ENCODE results near the gene HIPK4.
"Not testable (repeated sequence)": the region's sequence is repeated elsewhere in the genome, so short reads cannot be mapped to it uniquely, and the experiment has no call there.

Gene HIPK4

DNA sequence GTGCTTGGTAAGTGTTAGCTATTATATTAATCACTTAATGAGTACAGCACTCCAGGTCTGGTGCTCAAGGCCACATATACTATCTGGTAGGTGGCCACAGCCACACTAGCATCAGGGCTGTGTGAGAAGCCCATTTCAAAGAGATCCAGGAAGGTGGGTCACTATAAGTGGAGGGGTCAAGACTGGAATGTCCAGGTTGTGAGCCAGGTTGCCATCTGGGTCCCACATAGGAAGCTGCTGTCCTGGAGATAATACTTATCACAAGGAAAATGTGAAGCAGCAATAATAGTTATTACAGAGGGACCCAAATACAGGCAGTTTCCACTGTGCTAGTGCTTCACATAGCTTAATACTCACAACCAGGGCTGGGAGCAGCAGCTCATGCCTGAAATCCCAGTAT lies 54.9 kb downstream of the HIPK4 start:
- Histone ChIP-seq H3K27ac (ENCODE audit: low read length, poor library complexity, severe bottlenecking) (no peak overlapping the region), H3K4me3 (ENCODE audit: insufficient read depth in 1 of 2, low read depth in 1 of 2, low read length in 2 of 2) (no peak overlapping the region)

DNA sequence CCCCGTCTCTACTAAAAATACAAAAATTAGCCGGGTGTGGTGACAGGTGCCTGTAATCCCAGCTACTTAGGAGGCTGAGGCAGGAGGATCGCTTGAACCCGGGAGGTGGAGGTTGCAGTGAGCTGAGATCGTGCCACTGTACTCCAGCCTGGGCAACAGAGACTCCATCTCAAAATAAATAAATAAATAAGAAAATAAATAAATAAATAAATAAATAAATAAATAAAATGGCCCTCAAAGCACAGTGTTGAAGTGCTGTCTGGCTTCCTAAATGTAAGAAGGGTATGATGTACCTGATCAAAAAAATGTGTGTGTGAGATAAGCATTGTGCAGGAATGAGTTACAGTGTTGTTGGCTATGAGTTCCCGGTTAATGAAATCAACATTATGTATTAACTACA lies 56.9 kb downstream of the HIPK4 start:
- not testable (repeated sequence) for H3K4me2 ChIP-seq (ENCODE audit: low read length, poor library complexity, severe bottlenecking); H3K4ac ChIP-seq (ENCODE audit: low read depth in 1 of 2, low read length in 2 of 2); H2BK5ac ChIP-seq (ENCODE audit: low read depth, low read length, poor library complexity, severe bottlenecking); H4K91ac ChIP-seq (ENCODE audit: low read length); H3K4me1 ChIP-seq (ENCODE audit: control insufficient read depth, insufficient read depth, low read depth, low read length); H3K27me3 ChIP-seq (ENCODE audit: control insufficient read depth in 1 of 2, insufficient read depth in 1 of 2, low read length in 2 of 2); H2AK5ac ChIP-seq (ENCODE audit: low read length, severe bottlenecking); H3K23ac ChIP-seq (ENCODE audit: low read length in 2 of 2); H3K9ac ChIP-seq (ENCODE audit: low read length); H4K8ac ChIP-seq (ENCODE audit: low read length); H2BK15ac ChIP-seq (ENCODE audit: low read depth, poor library complexity, severe bottlenecking); DNase-seq; H3K18ac ChIP-seq (ENCODE audit: low read depth in 1 of 2, low read length in 2 of 2); H2BK120ac ChIP-seq (ENCODE audit: low read depth, low read length); H3K14ac ChIP-seq (ENCODE audit: low read length in 2 of 2); H2BK12ac ChIP-seq (ENCODE audit: low read length in 2 of 2); H2AFZ ChIP-seq (ENCODE audit: low read depth, low read length); H3K9me3 ChIP-seq (ENCODE audit: control insufficient read depth, low read length); H3K4me3 ChIP-seq (ENCODE audit: insufficient read depth in 1 of 2, low read depth in 1 of 2, low read length in 2 of 2); H3K27ac ChIP-seq (ENCODE audit: low read length, poor library complexity, severe bottlenecking)
- peaks cover 56 to 65% of the 10 kb centered on the region in 2 experiments for H3K36me3 ChIP-seq (ENCODE audit: control insufficient read depth in 1 of 2, insufficient read depth in 2 of 2, low read depth in 1 of 2, low read length in 2 of 2)
- 100% methylated on average over 2 of the region's 6 CpGs for WGBS
- H3K79me1 ChIP-seq (replicated peaks; ENCODE audit: low read length, poor library complexity, severe bottlenecking) = peaks cover 21% of the 10 kb centered on the region

More for the DNA sequence above, 54.9 kb downstream of the HIPK4 start:
- Histone ChIP-seq H4K91ac (ENCODE audit: low read length) (no peak overlapping the region), H3K36me3 (ENCODE audit: control insufficient read depth in 1 of 2, insufficient read depth in 2 of 2, low read depth in 1 of 2, low read length in 2 of 2) (peaks cover 50 to 60% of the 10 kb centered on the region in 2 experiments), H2AK5ac (ENCODE audit: low read length, severe bottlenecking) (no peak overlapping the region), H2BK120ac (ENCODE audit: low read depth, low read length) (no peak overlapping the region), H2AFZ (ENCODE audit: low read depth, low read length) (no peak overlapping the region), H4K8ac (ENCODE audit: low read length) (no peak overlapping the region), H2BK12ac (ENCODE audit: low read length in 2 of 2) (no peak overlapping the region), H2BK5ac (ENCODE audit: low read depth, low read length, poor library complexity, severe bottlenecking) (no peak overlapping the region), H3K79me1 (replicated peaks; ENCODE audit: low read length, poor library complexity, severe bottlenecking) (peaks cover 20% of the 10 kb centered on the region), H3K4me1 (ENCODE audit: control insufficient read depth, insufficient read depth, low read depth, low read length) (peaks cover 7% of the 10 kb centered on the region), H3K9ac (ENCODE audit: low read length) (no peak overlapping the region), H3K18ac (ENCODE audit: low read depth in 1 of 2, low read length in 2 of 2) (no peak overlapping the region), H3K14ac (ENCODE audit: low read length in 2 of 2) (no peak overlapping the region), H3K9me3 (ENCODE audit: control insufficient read depth, low read length) (no peaks in the 10 kb centered on the region), H3K23ac (ENCODE audit: low read length in 2 of 2) (no peak overlapping the region), H3K4me2 (ENCODE audit: low read length, poor library complexity, severe bottlenecking) (no peak overlapping the region), H2BK15ac (ENCODE audit: low read depth, poor library complexity, severe bottlenecking) (no peak overlapping the region), H3K4ac (ENCODE audit: low read depth in 1 of 2, low read length in 2 of 2) (no peak overlapping the region), H3K27me3 (ENCODE audit: control insufficient read depth in 1 of 2, insufficient read depth in 1 of 2, low read length in 2 of 2) (no peaks in the 10 kb centered on the region)
- no peak for DNase-seq

DNA sequence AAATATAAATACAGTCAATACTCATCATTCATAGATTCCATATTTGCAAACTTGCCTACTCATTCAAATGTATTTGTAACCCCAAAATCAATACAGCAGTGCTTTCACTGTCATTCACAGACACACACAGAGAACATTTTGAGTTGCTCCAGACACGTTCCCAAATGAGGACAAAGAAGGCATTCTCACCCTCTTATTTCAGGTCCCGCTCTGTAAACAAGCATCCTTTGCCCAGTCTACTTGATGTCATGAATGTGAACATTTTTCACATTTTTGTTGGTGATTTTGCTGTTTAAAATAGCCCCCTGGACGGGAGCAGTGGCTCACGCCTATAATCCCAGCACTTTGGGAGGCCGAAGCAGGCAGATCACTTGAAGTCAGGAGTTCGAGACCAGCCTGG lies 57.3 kb downstream of the HIPK4 start:
- Histone ChIP-seq H3K4me1 (ENCODE audit: control insufficient read depth, insufficient read depth, low read depth, low read length) (peaks cover 8% of the 10 kb centered on the region), H3K79me1 (replicated peaks; ENCODE audit: low read length, poor library complexity, severe bottlenecking) (peaks cover 18% of the 10 kb centered on the region), H3K9ac (ENCODE audit: low read length) (no peak overlapping the region), H3K18ac (ENCODE audit: low read depth in 1 of 2, low read length in 2 of 2) (no peak overlapping the region), H3K27me3 (ENCODE audit: control insufficient read depth in 1 of 2, insufficient read depth in 1 of 2, low read length in 2 of 2) (no peaks in the 10 kb centered on the region), H4K8ac (ENCODE audit: low read length) (no peak overlapping the region), H2AK5ac (ENCODE audit: low read length, severe bottlenecking) (no peak overlapping the region), H3K4me3 (ENCODE audit: insufficient read depth in 1 of 2, low read depth in 1 of 2, low read length in 2 of 2) (no peak overlapping the region), H3K14ac (ENCODE audit: low read length in 2 of 2) (no peak overlapping the region), H2BK120ac (ENCODE audit: low read depth, low read length) (no peak overlapping the region), H2BK15ac (ENCODE audit: low read depth, poor library complexity, severe bottlenecking) (no peak overlapping the region), H2BK12ac (ENCODE audit: low read length in 2 of 2) (no peak overlapping the region), H3K27ac (ENCODE audit: low read length, poor library complexity, severe bottlenecking) (no peak overlapping the region), H3K23ac (ENCODE audit: low read length in 2 of 2) (no peak overlapping the region), H2AFZ (ENCODE audit: low read depth, low read length) (no peak overlapping the region), H3K36me3 (ENCODE audit: control insufficient read depth in 1 of 2, insufficient read depth in 2 of 2, low read depth in 1 of 2, low read length in 2 of 2) (peaks cover 59 to 69% of the 10 kb centered on the region in 2 experiments), H4K91ac (ENCODE audit: low read length) (no peak overlapping the region), H3K9me3 (ENCODE audit: control insufficient read depth, low read length) (no peaks in the 10 kb centered on the region), H3K4me2 (ENCODE audit: low read length, poor library complexity, severe bottlenecking) (no peak overlapping the region), H3K4ac (ENCODE audit: low read depth in 1 of 2, low read length in 2 of 2) (no peak overlapping the region), H2BK5ac (ENCODE audit: low read depth, low read length, poor library complexity, severe bottlenecking) (no peak overlapping the region)
- WGBS = 98% methylated on average over 5 of the region's 6 CpGs
- no peak for DNase-seq

DNA sequence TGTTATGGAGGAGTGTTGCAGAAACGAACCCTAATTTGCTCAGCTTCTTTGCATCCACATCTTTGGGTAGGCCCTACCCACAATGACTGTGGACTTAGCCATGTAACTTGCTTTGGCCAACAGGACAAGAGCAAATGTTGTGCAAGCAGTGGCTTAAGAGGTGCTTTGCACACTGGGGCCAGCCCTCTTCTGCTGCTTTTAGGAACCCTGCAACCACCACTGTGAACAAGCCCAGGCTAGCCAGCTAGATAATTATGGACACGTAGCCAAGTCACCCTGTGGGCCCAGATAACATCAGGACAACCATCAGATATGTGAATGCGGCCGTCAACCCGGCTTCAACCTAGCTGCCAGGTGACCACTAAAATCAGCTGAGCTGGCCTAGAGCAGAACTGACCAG lies 58.9 kb downstream of the HIPK4 start:
- Histone ChIP-seq H2AK5ac (ENCODE audit: low read length, severe bottlenecking) (no peak overlapping the region), H4K91ac (ENCODE audit: low read length) (no peak overlapping the region), H2AFZ (ENCODE audit: low read depth, low read length) (no peak overlapping the region), H3K14ac (ENCODE audit: low read length in 2 of 2) (no peak overlapping the region), H2BK12ac (ENCODE audit: low read length in 2 of 2) (no peak overlapping the region), H3K18ac (ENCODE audit: low read depth in 1 of 2, low read length in 2 of 2) (no peak overlapping the region), H3K23ac (ENCODE audit: low read length in 2 of 2) (no peak overlapping the region), H3K27me3 (ENCODE audit: control insufficient read depth in 1 of 2, insufficient read depth in 1 of 2, low read length in 2 of 2) (no peaks in the 10 kb centered on the region), H3K79me1 (replicated peaks; ENCODE audit: low read length, poor library complexity, severe bottlenecking) (peaks cover 8% of the 10 kb centered on the region), H3K4me2 (ENCODE audit: low read length, poor library complexity, severe bottlenecking) (no peak overlapping the region), H3K4me3 (ENCODE audit: insufficient read depth in 1 of 2, low read depth in 1 of 2, low read length in 2 of 2) (no peak overlapping the region), H4K8ac (ENCODE audit: low read length) (no peak overlapping the region), H3K4ac (ENCODE audit: low read depth in 1 of 2, low read length in 2 of 2) (no peak overlapping the region), H3K27ac (ENCODE audit: low read length, poor library complexity, severe bottlenecking) (no peak overlapping the region), H2BK120ac (ENCODE audit: low read depth, low read length) (no peak overlapping the region), H2BK5ac (ENCODE audit: low read depth, low read length, poor library complexity, severe bottlenecking) (no peak overlapping the region), H3K9ac (ENCODE audit: low read length) (no peak overlapping the region), H3K36me3 (ENCODE audit: control insufficient read depth in 1 of 2, insufficient read depth in 2 of 2, low read depth in 1 of 2, low read length in 2 of 2) (peaks cover 65 to 80% of the 10 kb centered on the region in 2 experiments), H3K9me3 (ENCODE audit: control insufficient read depth, low read length) (no peaks in the 10 kb centered on the region), H3K4me1 (ENCODE audit: control insufficient read depth, insufficient read depth, low read depth, low read length) (peaks cover 5% of the 10 kb centered on the region), H2BK15ac (ENCODE audit: low read depth, poor library complexity, severe bottlenecking) (no peak overlapping the region)
- 98% methylated on average over 5 of the region's 5 CpGs for WGBS
- DNase-seq = no peak

Measured in mesenchymal stem cell (in vitro differentiated cells and primary cell).